Spinal cord (tissue), 10 donors: ENCODE measurements around the gene GSN. TPM values are rescaled to one million over a fixed set of nuclear protein-coding genes. Genes with fewer than 3 reads are reported as not detected.

Experiments used
- DNase-seq, 6 donors: peaks; one replicate each; pipeline versions ENCODE4 v3.0.0 to v3.0.0-alpha.2; 2013 to 2015; ENCODE audit warnings: low spot score in 6 of 6, low read depth in 4 of 6
- H3K27ac ChIP-seq: one replicate; pipeline ENCODE4 v1.5.1; 2013; ENCODE audit warnings: low read depth, low read length, control low read depth
- H3K27me3 ChIP-seq: one replicate; pipeline ENCODE4 v1.6.1; 2013; ENCODE audit warnings: low read length; ENCODE audit not compliant: control insufficient read depth, insufficient read depth
- H3K36me3 ChIP-seq: one replicate; pipeline ENCODE4 v1.6.1; 2013; ENCODE audit warnings: low read length; ENCODE audit not compliant: control insufficient read depth, insufficient read depth
- H3K4me1 ChIP-seq: one replicate; pipeline ENCODE4 v1.6.1; 2013; ENCODE audit warnings: low read length; ENCODE audit not compliant: control insufficient read depth, insufficient read depth
- H3K4me3 ChIP-seq: one replicate; pipeline ENCODE4 v1.5.1; 2013; ENCODE audit warnings: low read depth, low read length, control low read depth
- H3K9me3 ChIP-seq: one replicate; pipeline ENCODE4 v1.6.1; 2013; ENCODE audit warnings: low read length; ENCODE audit not compliant: control insufficient read depth, insufficient read depth
- WGBS: methylation state at CpG from one replicate; pipeline ENCODE4 v1.1.5; 2013; ENCODE audit warnings: missing lambda C conversion rate; ENCODE audit not compliant: insufficient coverage; 5-methylcytosine and 5-hydroxymethylcytosine counted together
- polyA plus RNA-seq, 2 donors: library from polyadenylated mRNA; unstranded; fragments of 120-200 nt; gene quantifications; one replicate each; pipeline ENCODE4 v1.2.1, GENCODE V29; 2013; ENCODE audit not compliant: insufficient read length in 2 of 2
- total RNA-seq, 2 donors: library from RNA; depleted of rRNA in 1 of 2; stranded (reverse); fragments of 120-200 nt in 1 of 2; fragments of >200 nt in 1 of 2; gene quantifications; one replicate each; pipeline versions ENCODE4 v1.2.3 to v1.2.4, GENCODE V29; 2013 to 2014
- donor health status: healthy.

Gene GSN
- total and polyA plus RNA-seq, 4 donors, result 91.7 to 342 (median 191) TPM

GRCh38 chr9:121350993-121351561, 83.1 kb downstream of the GSN start:
- H3K27ac ChIP-seq, result peak overlapping the region; percentile 90
- H3K27me3 ChIP-seq, result peaks cover 9% of the 10 kb centered on the region
- no peaks in the 10 kb centered on the region for H3K9me3 ChIP-seq
- H3K4me1 ChIP-seq, result no peaks in the 10 kb centered on the region
- peak; percentile 64 to 95 (median 79) for DNase-seq
- no peak overlapping the region for H3K4me3 ChIP-seq
- no peaks in the 10 kb centered on the region for H3K36me3 ChIP-seq
- 0% methylated on average over 1 of the region's 2 CpGs for WGBS

GRCh38 chr9:121353241-121354061, 85.5 kb downstream of the GSN start:
- WGBS, result 90% methylated on average over 7 of the region's 9 CpGs
- no peak for DNase-seq
- Histone ChIP-seq H3K9me3 (no peaks in the 10 kb centered on the region), H3K4me1 (no peaks in the 10 kb centered on the region), H3K4me3 (no peak overlapping the region), H3K36me3 (no peaks in the 10 kb centered on the region), H3K27me3 (peaks cover 6% of the 10 kb centered on the region), H3K27ac (no peak overlapping the region)

- WGBS, result no CpG with 5 or more reads among the region's 5 CpGs
- no peak overlapping the region for H3K27ac ChIP-seq
- no peak overlapping the region for H3K4me3 ChIP-seq
- no peaks in the 10 kb centered on the region for H3K36me3 ChIP-seq
- no peak for DNase-seq
- H3K4me1 ChIP-seq, result no peaks in the 10 kb centered on the region
- no peaks in the 10 kb centered on the region for H3K9me3 ChIP-seq
- H3K27me3 ChIP-seq, result peaks cover 6% of the 10 kb centered on the region
Measured at GRCh38 chr9:121354141-121354540, 86.2 kb downstream of the GSN start.

- no peak overlapping the region for H3K4me3 ChIP-seq
- DNase-seq, result no peak
- no peaks in the 10 kb centered on the region for H3K4me1 ChIP-seq
- H3K9me3 ChIP-seq, result no peaks in the 10 kb centered on the region
- peaks cover 6% of the 10 kb centered on the region for H3K27me3 ChIP-seq
- WGBS, result no CpG with 5 or more reads among the region's 5 CpGs
- no peak overlapping the region for H3K27ac ChIP-seq
- H3K36me3 ChIP-seq, result no peaks in the 10 kb centered on the region
Measured at GRCh38 chr9:121354762-121355161, 86.8 kb downstream of the GSN start.

GRCh38 chr9:121357011-121357410, 89.0 kb downstream of the GSN start:
- Histone ChIP-seq H3K27ac (no peak overlapping the region), H3K27me3 (peaks cover 3% of the 10 kb centered on the region), H3K9me3 (no peaks in the 10 kb centered on the region), H3K4me3 (no peak overlapping the region), H3K4me1 (no peaks in the 10 kb centered on the region), H3K36me3 (no peaks in the 10 kb centered on the region)
- no peak for DNase-seq
- no CpG with 5 or more reads among the region's 3 CpGs for WGBS

- no peak overlapping the region for H3K4me3 ChIP-seq
- DNase-seq, result no peak
- no peaks in the 10 kb centered on the region for H3K9me3 ChIP-seq
- no peaks in the 10 kb centered on the region for H3K4me1 ChIP-seq
- no peaks in the 10 kb centered on the region for H3K36me3 ChIP-seq
- H3K27me3 ChIP-seq, result no peaks in the 10 kb centered on the region
- no peak overlapping the region for H3K27ac ChIP-seq
- WGBS, result no CpG with 5 or more reads among the region's 3 CpGs
Measured at GRCh38 chr9:121358751-121359150, 90.8 kb downstream of the GSN start.

- no peaks in the 10 kb centered on the region for H3K27me3 ChIP-seq
- DNase-seq, result no peak
- no peak overlapping the region for H3K27ac ChIP-seq
- no CpG with 5 or more reads among the region's 3 CpGs for WGBS
- H3K9me3 ChIP-seq, result no peaks in the 10 kb centered on the region
- no peaks in the 10 kb centered on the region for H3K36me3 ChIP-seq
- no peaks in the 10 kb centered on the region for H3K4me1 ChIP-seq
- H3K4me3 ChIP-seq, result no peak overlapping the region
Measured at GRCh38 chr9:121359351-121360294, 91.7 kb downstream of the GSN start.

GRCh38 chr9:121360601-121361374, 92.8 kb downstream of the GSN start:
- no peaks in the 10 kb centered on the region for H3K27me3 ChIP-seq
- no peak for DNase-seq
- no peaks in the 10 kb centered on the region for H3K4me1 ChIP-seq
- H3K27ac ChIP-seq, result no peak overlapping the region
- H3K4me3 ChIP-seq, result no peak overlapping the region
- H3K9me3 ChIP-seq, result no peaks in the 10 kb centered on the region
- H3K36me3 ChIP-seq, result no peaks in the 10 kb centered on the region
